Measurements from ENCODE around the gene RWDD3.

DNA sequence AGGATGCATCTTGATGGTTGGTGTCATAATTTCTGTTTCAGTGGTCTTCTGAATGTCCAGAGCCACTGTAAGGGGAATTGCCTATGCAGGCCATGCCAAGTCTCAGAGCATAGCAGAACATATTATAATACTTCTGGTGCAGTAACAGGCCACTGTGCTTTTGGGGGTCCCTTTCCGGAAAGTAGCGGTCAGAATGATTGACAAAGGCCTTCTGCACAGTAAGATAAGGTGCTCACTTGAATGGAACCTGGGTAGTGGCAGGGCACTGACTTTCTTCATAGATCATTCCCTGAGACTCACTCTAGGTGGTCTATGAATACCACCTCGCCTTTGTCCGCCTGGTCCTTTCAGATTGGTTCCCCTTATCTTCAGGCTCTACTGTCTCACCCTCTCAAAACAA lies 28.9 kb downstream of the RWDD3 start:
- no peak for TF ChIP-seq CTCF (IDR thresholded peaks at IDR 0.05; ENCODE audit: low read depth, low read length)
- no peak for TF ChIP-seq EZH2phosphoT487 (IDR thresholded peaks at IDR 0.05; ENCODE audit: low read depth)

Measured in OCI-LY3 (cell line).